ENCODE data around the gene WFDC12.

- TF ChIP-seq CTCF (conservative IDR thresholded peaks at IDR 0.05; ENCODE audit: low read length) (no peak), EZH2phosphoT487 (IDR thresholded peaks at IDR 0.05; ENCODE audit: borderline replicate concordance, low read depth, low read length) (no peak)
These were observed 6.7 kb downstream of the WFDC12 start for GRCh38 chr20:45117581-45117980.

Measured in OCI-LY7 (cell line).